HPDE6-E6E7 (cell line): ENCODE results near the gene PHF14.
"Not testable (repeated sequence)": the region's sequence is repeated elsewhere in the genome, so short reads cannot be mapped to it uniquely, and the experiment has no call there.

Source experiments
- DNase-seq: peaks from one replicate; pipeline ENCODE4 v3.0.0; 2011; ENCODE audit warnings: missing footprints; ENCODE audit errors: extremely low spot score

PHF14 gene, protein sequence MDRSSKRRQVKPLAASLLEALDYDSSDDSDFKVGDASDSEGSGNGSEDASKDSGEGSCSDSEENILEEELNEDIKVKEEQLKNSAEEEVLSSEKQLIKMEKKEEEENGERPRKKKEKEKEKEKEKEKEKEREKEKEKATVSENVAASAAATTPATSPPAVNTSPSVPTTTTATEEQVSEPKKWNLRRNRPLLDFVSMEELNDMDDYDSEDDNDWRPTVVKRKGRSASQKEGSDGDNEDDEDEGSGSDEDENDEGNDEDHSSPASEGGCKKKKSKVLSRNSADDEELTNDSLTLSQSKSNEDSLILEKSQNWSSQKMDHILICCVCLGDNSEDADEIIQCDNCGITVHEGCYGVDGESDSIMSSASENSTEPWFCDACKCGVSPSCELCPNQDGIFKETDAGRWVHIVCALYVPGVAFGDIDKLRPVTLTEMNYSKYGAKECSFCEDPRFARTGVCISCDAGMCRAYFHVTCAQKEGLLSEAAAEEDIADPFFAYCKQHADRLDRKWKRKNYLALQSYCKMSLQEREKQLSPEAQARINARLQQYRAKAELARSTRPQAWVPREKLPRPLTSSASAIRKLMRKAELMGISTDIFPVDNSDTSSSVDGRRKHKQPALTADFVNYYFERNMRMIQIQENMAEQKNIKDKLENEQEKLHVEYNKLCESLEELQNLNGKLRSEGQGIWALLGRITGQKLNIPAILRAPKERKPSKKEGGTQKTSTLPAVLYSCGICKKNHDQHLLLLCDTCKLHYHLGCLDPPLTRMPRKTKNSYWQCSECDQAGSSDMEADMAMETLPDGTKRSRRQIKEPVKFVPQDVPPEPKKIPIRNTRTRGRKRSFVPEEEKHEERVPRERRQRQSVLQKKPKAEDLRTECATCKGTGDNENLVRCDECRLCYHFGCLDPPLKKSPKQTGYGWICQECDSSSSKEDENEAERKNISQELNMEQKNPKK

DNA sequence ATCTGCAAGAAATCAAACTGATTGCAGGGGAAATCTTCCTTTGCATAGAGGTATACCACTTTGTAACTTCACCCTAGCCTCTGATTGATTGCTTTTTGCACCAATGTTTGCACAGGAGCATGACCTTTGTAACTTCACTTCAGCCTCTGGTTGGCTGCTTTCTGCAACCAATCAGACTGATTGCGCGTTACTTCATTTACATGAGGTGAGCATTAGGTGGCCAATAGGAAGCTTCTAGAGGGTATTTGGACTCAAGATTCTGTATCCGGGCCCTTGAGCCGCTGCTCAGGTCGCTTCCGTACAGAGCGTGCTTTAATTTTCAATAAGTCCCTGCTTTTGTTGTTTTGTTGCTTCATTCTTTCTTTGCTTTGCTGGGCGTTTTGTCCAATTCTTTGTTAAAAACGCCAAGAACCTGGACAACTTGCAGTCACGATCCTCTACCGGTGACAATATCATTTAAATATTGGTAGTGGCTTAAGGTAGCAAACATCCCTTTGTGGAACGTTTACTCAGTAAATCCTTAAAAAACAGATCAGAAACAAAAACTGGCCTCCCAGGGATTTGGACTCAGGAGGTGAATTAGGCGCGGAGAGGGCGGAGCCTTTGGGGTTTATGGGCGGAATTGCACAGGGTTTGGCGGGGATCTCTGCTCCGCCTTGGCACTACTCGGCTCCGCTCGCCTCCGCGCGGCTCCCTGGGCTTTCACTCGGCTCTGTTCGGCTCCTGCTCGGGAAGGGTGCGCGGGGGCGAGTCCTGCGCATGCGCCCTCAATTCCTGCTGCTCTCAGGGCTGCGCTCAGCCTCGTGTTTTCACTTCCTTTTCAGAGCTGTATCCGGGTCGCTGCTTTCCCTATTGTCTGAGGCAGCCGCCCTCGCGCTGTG, at the start of gene PHF14:
TSS of gene PHF14 (plus strand) at position 812 of the 881 bp plus-strand sequence. CDS start 452 bp downstream, outside the sequence.
- peak; percentile 95 for DNase-seq

GRCh38 chr7:10924370-10924769, 49.3 kb upstream of the PHF14 start:
- no peak for DNase-seq

GRCh38 chr7:10928203-10928602, 45.5 kb upstream of the PHF14 start:
- not testable (repeated sequence) for DNase-seq

DNA sequence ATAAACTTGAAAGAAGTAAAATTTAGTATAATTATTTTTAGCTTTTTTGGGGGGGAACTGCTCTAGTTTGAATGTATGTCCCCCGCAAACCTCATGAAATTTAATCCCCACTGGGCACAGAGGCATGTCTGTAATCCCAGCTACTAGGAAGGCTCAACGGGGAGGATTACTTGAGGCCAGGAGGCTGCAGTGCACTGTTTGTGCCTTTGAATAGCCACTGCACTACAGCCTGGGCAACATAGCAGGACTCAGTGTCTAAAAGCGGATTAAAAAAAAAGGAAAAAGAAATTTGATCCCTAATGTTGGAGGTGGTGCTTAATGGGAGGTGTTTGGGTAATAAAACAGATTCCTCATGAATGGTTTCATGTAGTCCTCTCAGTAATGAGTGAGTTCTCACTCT, 43.1 kb upstream of the PHF14 start:
- no peak for DNase-seq

GRCh38 chr7:10931161-10931560, 42.5 kb upstream of the PHF14 start:
- no peak for DNase-seq

DNA sequence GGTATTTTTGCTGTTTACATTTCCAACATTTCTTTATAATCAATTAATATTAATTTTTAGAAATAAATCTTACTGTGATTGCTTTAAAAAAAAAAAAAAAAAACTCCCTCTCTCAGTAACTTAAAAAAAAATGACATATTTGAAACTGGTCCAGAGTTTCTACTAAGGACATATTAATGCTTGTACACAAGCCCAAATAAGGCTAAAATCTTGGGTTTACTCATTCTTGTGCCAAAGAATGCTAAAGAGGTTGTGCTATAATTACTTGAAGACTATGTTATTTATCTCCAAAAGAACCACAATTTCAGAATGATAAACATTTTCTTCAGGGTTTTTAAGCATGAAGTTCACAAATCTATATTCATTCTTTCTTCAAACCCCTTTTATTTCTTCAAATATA, 39.4 kb upstream of the PHF14 start:
- no peak for DNase-seq

DNA sequence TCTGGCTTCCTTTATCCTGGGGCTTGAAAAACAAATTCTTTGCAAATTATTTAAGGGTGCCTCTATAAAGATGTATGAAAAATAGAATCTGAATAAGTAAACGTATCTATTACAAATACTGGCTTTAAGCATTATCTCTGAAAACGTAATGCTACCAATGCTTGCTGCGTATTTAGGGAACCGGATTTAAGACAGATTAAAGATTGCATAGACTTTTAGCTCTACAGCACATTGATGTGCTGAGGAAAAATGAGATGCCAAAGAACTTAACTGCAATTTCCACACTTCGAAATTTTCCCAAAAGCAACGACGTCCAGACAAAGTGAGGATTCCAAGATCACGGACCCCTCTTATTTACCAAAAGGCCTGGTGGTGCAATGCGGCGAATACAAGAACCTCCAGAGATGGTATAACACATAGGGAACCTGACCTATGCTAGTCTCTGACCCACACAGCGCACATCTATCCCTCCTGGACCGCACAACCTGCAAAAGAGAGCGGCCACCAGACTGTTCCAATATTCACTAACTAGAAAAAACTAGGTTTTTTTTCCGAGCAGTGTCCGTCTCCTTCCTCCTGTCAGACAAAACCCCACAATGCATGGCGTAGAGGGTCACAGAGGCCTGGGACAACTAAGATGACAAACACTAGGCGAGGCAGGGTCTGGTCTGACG, 34.3 kb upstream of the PHF14 start:
- peak; percentile 2 for DNase-seq

GRCh38 chr7:10939911-10940703, 33.6 kb upstream of the PHF14 start:
- peak; percentile 91 for DNase-seq

- DNase-seq, result peak; percentile 11
Observed at GRCh38 chr7:10940704-10941355, 32.8 kb upstream of the PHF14 start.

DNA sequence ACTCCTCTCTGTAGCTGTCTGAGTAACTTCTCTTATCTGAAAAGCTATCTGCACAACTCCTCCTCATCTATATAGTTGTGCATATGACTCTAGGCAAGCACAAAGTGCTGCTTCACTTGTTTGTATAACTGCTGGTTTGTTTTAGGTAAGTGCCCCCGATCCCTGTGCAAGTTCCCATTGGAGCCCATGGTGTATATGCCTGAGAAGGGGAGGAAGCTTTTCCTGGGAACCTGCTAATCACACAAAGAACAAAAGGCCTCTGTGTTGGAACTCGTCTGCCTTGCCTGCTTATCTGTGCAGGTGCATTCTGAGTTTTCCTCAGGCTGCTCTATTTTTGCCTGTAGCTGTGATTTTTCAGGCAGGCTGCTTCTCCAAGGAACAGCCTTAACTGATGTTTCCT, 23.2 kb upstream of the PHF14 start:
- DNase-seq, result no peak

GRCh38 chr7:10950974-10951578, 22.6 kb upstream of the PHF14 start:
- DNase-seq, result not testable (repeated sequence)

DNA sequence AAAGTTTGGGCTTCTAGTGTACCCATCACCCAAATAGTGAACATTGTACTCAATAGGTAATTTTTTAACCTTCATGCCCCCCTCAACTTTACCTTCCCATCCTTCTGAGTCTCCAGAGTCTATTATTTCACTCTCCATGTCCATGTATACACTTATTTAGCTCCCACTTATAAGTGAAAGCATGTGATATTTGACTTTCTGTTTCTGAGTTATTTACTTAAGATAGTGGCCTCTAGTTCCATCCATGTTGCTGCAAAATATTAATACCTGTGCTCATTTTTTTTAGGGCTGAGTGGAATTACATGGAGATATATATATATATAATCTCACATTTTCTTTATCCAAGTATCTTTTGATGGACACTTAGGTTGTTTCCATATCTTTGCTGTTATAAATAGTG, 21.1 kb upstream of the PHF14 start:
- no peak for DNase-seq

DNA sequence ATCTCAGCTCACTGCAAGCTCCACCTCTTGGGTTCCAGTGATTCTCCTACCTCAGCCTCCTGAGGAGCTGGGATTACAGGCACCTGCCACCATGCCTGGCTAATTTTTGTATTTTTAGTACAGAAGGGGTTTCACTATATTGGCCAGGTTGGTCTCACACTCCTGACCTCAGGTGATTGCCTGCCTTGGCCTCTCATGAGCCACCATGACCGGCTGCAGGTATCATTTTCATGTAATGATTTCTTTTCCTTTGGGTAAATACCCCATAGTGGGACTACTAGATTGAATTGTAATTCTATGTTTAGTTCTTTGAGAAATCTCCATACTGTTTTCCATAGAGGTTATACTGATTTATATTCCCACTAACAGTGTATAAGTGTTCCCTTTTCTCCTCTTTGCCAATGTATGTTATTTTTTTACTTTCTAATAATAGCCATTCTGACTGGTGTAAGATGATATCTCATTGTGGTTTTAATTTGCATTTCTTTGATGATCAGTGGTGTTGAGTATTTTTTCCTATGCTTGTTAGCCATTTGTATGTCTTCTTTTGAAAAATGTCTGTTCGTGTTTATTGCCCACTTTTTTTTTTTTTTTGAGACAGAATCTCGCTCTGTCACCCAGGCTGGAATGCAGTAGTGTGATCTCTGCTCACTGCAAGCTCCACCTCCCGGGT, 20.5 kb upstream of the PHF14 start:
- DNase-seq, result not testable (repeated sequence)

- DNase-seq, result no peak
Observed at GRCh38 chr7:10956528-10956927, 17.1 kb upstream of the PHF14 start.

DNA sequence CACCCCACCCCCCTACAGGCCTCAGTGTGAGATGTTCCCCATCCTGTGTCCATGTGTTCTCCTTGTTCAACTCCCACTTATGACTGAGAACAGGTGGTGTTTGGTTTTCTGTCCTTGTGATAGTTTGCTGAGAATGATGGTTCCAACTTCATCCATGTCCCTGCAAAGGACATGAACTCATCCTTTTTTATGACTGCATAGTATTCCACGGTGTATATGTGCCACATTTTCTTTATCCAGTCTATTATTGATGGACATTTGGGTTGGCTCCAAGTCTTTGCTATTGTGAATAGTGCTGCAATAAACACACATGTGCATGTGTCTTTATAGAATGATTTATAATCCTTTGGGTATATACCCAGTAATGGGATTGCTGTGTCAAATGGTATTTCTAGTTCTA, 13.4 kb upstream of the PHF14 start:
- not testable (repeated sequence) for DNase-seq

DNA sequence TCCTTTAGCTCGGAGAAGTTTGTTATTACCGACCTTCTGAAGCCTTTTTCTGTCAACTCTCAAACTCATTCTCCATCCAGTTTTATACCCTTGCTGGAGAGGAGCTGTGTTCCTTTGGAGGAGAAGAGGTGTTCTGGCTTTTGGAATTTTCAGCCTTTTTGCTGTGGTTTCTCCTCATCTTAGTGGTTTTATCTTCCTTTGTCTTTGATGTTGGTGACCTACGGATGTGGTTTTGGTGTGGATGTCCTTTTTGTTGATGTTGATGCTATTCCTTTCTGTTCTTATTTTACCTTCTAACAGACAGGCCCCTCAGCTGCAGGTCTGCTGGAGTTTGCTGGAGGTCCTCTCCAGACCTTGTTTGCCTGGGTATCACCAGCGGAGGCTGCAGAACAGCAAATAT, 8.7 kb upstream of the PHF14 start:
- DNase-seq, result not testable (repeated sequence)

DNA sequence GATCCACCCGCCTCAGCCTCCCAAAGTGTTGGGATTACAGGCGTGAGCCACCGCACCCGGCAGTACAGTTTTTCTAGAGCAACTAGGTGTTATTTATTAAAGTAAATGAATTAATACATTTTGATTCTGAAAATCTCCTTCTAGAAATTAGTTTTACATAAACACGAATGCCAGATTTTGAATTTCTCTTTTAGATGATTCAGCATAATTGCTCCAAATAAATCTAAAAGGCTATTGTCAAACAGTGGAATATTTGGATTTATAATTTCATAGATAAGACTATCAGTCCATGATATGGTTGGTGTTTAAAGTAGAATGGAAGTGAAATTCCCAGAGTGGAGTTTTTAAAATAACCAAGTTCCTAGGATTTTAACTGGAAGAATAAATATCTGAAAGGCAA, 1.5 kb upstream of the PHF14 start:
- no peak for DNase-seq
